GM12878 (cell line): ENCODE results near the gene XPNPEP2.

Source experiments
- CEBPB ChIP-seq, 2 experiments: fragments of 150-350 bp in 1 of 2; IDR thresholded peaks; 2 replicates each; pipeline ENCODE4 v1.6.1; 2012 to 2014; ENCODE audit warnings: low read depth in 2 of 2, low read length in 2 of 2, borderline replicate concordance in 1 of 2, inconsistent platforms in 1 of 2
- FOXK2 ChIP-seq: fragments of 450-650 bp; IDR thresholded peaks from 2 replicates; pipeline ENCODE4 v1.6.1; 2017; ENCODE audit warnings: mild to moderate bottlenecking, moderate library complexity
- POLR2A ChIP-seq: IDR thresholded peaks from 2 replicates; pipeline ENCODE4 v1.6.1; 2011; ENCODE audit warnings: low read depth, mild to moderate bottlenecking, low read length
- RCOR1 ChIP-seq: conservative IDR thresholded peaks from 2 replicates; pipeline ENCODE4 v1.6.1; 2012; ENCODE audit warnings: low read depth, low read length, improper control_type of control experiment
- RFX5 ChIP-seq: IDR thresholded peaks from 2 replicates; pipeline ENCODE4 v1.6.1; 2011; ENCODE audit warnings: low read depth, low read length, improper control_type of control experiment
- TF ChIP-seq, protein P1 (sequence below): fragments of 150-350 bp; IDR thresholded peaks from 2 replicates; pipeline ENCODE4 v1.6.1; 2016; ENCODE audit warnings: low read depth, low read length
- TF ChIP-seq, protein P2 (sequence below), 3 experiments: IDR thresholded peaks in 2 of 3; conservative IDR thresholded peaks in 1 of 3; 2 replicates each; pipeline ENCODE4 v1.5.1; 2011; ENCODE audit warnings: low read depth in 3 of 3, low read length in 3 of 3, mild to moderate bottlenecking in 3 of 3, control low read depth in 2 of 3, moderate library complexity in 2 of 3, inconsistent platforms in 1 of 3, mixed read lengths in 1 of 3; ENCODE audit not compliant: control insufficient read depth in 2 of 3, insufficient read depth in 1 of 3; ENCODE audit errors: extremely low read depth in 1 of 3
- TF ChIP-seq, protein P3 (sequence below): IDR thresholded peaks from 2 replicates; pipeline ENCODE4 v1.6.1; 2012; ENCODE audit warnings: mild to moderate bottlenecking, low read depth, low read length

DNA sequence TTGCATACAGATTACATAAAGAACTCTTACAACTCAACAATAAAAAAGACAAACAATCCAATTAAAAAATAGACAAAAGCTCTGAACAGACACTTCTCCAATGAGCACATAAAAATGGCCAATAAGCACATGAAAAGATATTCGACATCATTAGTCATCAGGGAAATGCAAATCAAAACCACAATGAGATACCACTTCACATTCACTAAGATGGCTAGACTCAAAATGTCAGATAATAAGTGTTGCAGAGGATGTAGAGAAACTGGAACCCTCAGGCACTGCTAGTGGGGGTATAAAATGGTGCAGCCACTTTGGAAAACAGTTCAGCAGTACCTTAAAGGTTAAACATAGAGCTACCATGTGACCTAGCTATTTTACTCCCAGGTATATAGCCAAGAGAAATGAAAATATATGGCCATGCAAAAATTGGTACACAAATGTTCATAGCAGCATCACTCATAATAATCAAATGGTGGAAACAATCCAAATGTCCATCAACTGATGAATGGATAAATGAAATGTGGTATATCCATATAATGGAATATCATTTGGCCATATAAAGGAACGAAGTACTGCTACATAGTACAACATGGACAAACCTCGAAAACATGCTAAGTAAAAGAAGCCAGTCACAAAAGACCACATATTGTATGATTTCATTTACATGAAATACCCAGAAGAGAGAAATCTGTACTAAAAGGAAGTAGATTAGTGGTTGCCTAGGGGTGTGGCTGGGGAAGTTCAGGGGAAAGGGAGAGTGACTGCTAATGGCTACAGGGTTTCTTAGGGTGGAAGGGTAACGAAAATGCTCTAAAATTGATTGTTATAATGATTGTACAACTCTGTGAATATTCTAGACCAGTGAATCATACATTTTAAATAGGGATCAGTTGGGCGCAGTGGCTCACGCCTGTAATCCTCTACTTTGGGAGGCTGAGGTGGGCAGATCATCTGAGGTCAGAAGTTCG lies 70.3 kb downstream of the XPNPEP2 start:
- TF ChIP-seq POLR2A (no peak), RFX5 (no peak), RCOR1 (no peak), FOXK2 (no peak), CEBPB (IDR thresholded peaks at IDR 0.05; ENCODE audit: borderline replicate concordance in 1 of 2, low read depth in 2 of 2, low read length in 2 of 2) (no peak)
- TF ChIP-seq, protein P1, sequence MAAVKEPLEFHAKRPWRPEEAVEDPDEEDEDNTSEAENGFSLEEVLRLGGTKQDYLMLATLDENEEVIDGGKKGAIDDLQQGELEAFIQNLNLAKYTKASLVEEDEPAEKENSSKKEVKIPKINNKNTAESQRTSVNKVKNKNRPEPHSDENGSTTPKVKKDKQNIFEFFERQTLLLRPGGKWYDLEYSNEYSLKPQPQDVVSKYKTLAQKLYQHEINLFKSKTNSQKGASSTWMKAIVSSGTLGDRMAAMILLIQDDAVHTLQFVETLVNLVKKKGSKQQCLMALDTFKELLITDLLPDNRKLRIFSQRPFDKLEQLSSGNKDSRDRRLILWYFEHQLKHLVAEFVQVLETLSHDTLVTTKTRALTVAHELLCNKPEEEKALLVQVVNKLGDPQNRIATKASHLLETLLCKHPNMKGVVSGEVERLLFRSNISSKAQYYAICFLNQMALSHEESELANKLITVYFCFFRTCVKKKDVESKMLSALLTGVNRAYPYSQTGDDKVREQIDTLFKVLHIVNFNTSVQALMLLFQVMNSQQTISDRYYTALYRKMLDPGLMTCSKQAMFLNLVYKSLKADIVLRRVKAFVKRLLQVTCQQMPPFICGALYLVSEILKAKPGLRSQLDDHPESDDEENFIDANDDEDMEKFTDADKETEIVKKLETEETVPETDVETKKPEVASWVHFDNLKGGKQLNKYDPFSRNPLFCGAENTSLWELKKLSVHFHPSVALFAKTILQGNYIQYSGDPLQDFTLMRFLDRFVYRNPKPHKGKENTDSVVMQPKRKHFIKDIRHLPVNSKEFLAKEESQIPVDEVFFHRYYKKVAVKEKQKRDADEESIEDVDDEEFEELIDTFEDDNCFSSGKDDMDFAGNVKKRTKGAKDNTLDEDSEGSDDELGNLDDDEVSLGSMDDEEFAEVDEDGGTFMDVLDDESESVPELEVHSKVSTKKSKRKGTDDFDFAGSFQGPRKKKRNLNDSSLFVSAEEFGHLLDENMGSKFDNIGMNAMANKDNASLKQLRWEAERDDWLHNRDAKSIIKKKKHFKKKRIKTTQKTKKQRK, result no peak
- TF ChIP-seq, protein P2, sequence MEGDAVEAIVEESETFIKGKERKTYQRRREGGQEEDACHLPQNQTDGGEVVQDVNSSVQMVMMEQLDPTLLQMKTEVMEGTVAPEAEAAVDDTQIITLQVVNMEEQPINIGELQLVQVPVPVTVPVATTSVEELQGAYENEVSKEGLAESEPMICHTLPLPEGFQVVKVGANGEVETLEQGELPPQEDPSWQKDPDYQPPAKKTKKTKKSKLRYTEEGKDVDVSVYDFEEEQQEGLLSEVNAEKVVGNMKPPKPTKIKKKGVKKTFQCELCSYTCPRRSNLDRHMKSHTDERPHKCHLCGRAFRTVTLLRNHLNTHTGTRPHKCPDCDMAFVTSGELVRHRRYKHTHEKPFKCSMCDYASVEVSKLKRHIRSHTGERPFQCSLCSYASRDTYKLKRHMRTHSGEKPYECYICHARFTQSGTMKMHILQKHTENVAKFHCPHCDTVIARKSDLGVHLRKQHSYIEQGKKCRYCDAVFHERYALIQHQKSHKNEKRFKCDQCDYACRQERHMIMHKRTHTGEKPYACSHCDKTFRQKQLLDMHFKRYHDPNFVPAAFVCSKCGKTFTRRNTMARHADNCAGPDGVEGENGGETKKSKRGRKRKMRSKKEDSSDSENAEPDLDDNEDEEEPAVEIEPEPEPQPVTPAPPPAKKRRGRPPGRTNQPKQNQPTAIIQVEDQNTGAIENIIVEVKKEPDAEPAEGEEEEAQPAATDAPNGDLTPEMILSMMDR (IDR thresholded peaks at IDR 0.05 in 2 of 3, conservative IDR thresholded peaks at IDR 0.05 in 1 of 3; ENCODE audit: control insufficient read depth in 2 of 3, extremely low read depth in 1 of 3, insufficient read depth in 1 of 3, low read depth in 3 of 3, low read length in 3 of 3), result no peak
- TF ChIP-seq, protein P3, sequence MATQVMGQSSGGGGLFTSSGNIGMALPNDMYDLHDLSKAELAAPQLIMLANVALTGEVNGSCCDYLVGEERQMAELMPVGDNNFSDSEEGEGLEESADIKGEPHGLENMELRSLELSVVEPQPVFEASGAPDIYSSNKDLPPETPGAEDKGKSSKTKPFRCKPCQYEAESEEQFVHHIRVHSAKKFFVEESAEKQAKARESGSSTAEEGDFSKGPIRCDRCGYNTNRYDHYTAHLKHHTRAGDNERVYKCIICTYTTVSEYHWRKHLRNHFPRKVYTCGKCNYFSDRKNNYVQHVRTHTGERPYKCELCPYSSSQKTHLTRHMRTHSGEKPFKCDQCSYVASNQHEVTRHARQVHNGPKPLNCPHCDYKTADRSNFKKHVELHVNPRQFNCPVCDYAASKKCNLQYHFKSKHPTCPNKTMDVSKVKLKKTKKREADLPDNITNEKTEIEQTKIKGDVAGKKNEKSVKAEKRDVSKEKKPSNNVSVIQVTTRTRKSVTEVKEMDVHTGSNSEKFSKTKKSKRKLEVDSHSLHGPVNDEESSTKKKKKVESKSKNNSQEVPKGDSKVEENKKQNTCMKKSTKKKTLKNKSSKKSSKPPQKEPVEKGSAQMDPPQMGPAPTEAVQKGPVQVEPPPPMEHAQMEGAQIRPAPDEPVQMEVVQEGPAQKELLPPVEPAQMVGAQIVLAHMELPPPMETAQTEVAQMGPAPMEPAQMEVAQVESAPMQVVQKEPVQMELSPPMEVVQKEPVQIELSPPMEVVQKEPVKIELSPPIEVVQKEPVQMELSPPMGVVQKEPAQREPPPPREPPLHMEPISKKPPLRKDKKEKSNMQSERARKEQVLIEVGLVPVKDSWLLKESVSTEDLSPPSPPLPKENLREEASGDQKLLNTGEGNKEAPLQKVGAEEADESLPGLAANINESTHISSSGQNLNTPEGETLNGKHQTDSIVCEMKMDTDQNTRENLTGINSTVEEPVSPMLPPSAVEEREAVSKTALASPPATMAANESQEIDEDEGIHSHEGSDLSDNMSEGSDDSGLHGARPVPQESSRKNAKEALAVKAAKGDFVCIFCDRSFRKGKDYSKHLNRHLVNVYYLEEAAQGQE, result no peak
